GM21619 (cell line): ENCODE results near the gene ZNF845.
"Not testable (repeated sequence)": the region's sequence is repeated elsewhere in the genome, so short reads cannot be mapped to it uniquely, and the experiment has no call there.

Experiments
- ATAC-seq: cut with Tn5 transposase; IDR thresholded peaks from one replicate; pipeline ENCODE4 v1.9.1; 2021; ENCODE audit not compliant: unreplicated experiment

The ZNF845 gene

GRCh38 chr19:53374743-53375142 is 41.2 kb downstream of the ZNF845 start:
- no peak for ATAC-seq

DNA sequence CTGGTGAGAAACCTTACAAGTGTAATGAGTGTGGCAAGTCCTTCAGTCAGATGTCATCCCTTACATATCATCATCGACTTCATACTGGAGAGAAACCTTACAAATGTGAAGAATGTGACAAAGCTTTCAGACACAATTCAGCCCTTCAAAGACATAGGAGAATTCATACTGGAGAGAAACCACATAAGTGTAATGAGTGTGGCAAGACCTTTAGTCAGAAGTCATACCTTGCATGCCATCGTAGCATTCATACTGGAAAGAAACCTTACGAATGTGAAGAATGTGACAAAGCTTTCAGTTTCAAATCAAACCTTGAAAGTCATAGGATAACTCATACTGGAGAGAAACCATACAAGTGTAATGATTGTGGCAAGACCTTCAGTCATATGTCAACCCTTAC is 47.8 kb downstream of the ZNF845 start:
- no peak for ATAC-seq

DNA sequence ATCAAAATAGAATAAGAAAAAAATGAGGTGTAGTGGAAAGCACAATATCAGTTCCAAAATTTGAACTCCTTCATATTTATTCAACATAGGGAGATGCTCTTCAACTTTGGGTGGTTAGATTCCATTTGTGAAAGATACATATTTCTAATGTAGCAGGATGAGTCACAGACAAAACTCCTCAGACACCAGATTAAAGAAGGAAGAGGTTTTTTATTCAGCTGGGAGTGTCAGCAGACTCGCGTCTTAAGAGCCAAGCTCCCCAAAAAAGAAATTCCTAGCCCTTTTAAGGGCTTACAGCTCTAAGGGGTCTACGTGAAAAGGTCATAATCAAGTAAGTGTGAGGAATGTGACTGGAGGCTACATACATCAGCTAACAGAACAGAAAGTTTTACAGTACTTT is 54.6 kb downstream of the ZNF845 start:
- ATAC-seq, result no peak

DNA sequence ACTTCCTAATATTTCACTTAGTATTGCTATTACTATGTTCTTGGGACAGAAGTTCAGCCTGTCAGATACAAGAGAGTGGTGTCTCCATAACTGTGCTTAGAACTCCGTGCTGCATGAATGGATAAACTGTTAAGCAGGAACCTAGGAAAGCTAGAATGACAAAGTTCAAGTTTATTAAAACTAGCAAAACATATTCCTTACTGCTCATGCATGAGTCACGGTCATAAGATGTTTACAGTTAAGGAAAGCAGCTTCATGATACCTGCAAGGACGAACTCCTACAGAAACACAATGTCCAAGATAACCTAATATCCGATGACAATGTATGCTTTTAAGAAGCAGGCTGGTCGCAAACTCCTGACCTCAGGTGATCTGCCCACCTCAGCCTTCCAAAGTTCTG is 55.4 kb downstream of the ZNF845 start:
- ATAC-seq, result no peak

- ATAC-seq, result no peak
Measured at GRCh38 chr19:53389571-53389970, 56.0 kb downstream of the ZNF845 start.

- ATAC-seq, result no peak
Measured at GRCh38 chr19:53389978-53390377, 56.4 kb downstream of the ZNF845 start.

GRCh38 chr19:53394522-53394973 is 61.0 kb downstream of the ZNF845 start:
- ATAC-seq, result no peak

GRCh38 chr19:53394974-53395839 is 61.7 kb downstream of the ZNF845 start, which contains the start of gene ZNF765:
Gene ZNF765 (plus strand): TSS chr19:53395149. CDS start chr19:53398016, 2,867 bp downstream.
- peak; percentile 85 for ATAC-seq

DNA sequence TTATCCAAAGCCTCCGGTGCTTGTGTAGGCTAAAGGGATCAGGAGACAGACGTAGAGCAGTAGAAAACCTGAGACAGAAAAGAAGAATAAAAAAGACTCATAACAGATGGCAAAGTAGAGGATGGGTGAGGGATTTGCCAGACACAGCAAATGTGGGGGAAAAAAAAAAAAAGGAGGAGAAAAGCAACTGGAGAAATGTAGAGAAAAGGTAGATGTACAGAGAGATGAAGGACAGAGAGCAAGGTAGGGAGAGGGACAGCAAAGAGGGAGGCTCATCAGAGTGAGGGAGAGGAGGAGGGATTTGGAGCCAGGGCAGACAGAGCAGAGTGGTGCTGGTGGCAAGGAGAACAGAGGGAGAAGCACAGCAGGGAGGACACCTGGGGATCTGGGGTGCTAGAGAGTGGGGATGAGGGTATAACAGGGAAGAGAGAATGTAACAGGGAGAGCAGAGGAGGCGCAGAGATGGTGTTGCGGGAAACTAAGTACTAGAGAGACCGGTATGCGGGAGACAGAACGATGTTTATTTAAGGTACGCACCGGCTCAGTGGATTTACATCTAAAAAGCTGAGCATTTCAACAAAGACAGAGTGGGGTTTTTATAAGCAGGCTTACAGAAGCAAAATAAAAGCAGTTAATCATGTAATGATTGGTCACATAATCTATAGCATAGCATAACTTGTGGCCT is 62.4 kb downstream of the ZNF845 start:
- not testable (repeated sequence) for ATAC-seq

GRCh38 chr19:53396525-53396868 is 62.9 kb downstream of the ZNF845 start:
- ATAC-seq, result no peak

- ATAC-seq, result not testable (repeated sequence)
Measured at GRCh38 chr19:53397918-53398317, 64.4 kb downstream of the ZNF845 start.
